Trophoblast cell (in vitro differentiated cells and primary cell): ENCODE results near the gene SUFU.
"Not testable (repeated sequence)": the region's sequence is repeated elsewhere in the genome, so short reads cannot be mapped to it uniquely, and the experiment has no call there.

ENCODE experiments used
- DNase-seq, 2 donors: peaks; one replicate each; pipeline ENCODE4 v3.0.0-alpha.2; 2016
- H2AFZ ChIP-seq: 2 replicates; pipeline ENCODE4 v1.6.1; 2013; ENCODE audit warnings: low read length, moderate library complexity, mild to moderate bottlenecking; ENCODE audit not compliant: insufficient read depth, poor library complexity
- H2AK5ac ChIP-seq: 2 replicates; pipeline ENCODE4 v1.6.1; 2013; ENCODE audit warnings: mild to moderate bottlenecking, low read length
- H2BK120ac ChIP-seq: 2 replicates; pipeline ENCODE4 v1.6.1; 2013; ENCODE audit warnings: low read length, mild to moderate bottlenecking, moderate library complexity; ENCODE audit not compliant: insufficient read depth, poor library complexity
- H2BK12ac ChIP-seq: 2 replicates; pipeline ENCODE4 v1.6.1; 2013; ENCODE audit warnings: mild to moderate bottlenecking, low read length, moderate library complexity
- H2BK5ac ChIP-seq: 2 replicates; pipeline ENCODE4 v1.6.1; 2013; ENCODE audit warnings: low read length, low read depth, moderate library complexity, mild to moderate bottlenecking; ENCODE audit not compliant: poor library complexity
- H3K14ac ChIP-seq: 2 replicates; pipeline ENCODE4 v1.6.1; 2013; ENCODE audit warnings: mild to moderate bottlenecking, low read length
- H3K18ac ChIP-seq: 2 replicates; pipeline ENCODE4 v1.6.1; 2013; ENCODE audit warnings: mild to moderate bottlenecking, low read length
- H3K23ac ChIP-seq: 2 replicates; pipeline ENCODE4 v1.6.1; 2013; ENCODE audit warnings: low read length
- H3K27ac ChIP-seq: 2 replicates; pipeline ENCODE4 v1.5.1; 2013; ENCODE audit warnings: low read depth, mild to moderate bottlenecking, inconsistent platforms, low read length, moderate library complexity
- H3K27me3 ChIP-seq: 2 replicates; pipeline ENCODE4 v1.6.1; 2013; ENCODE audit warnings: inconsistent platforms, mild to moderate bottlenecking, low read length, moderate library complexity; ENCODE audit not compliant: insufficient read depth
- H3K36me3 ChIP-seq, 2 experiments: 1 replicate in 1 of 2; 2 replicates in 1 of 2; pipeline ENCODE4 v1.6.1; 2013; ENCODE audit warnings: low read length in 2 of 2, mild to moderate bottlenecking in 2 of 2, moderate library complexity in 1 of 2; ENCODE audit not compliant: insufficient read depth in 2 of 2, control insufficient read depth in 1 of 2
- H3K4ac ChIP-seq: 2 replicates; pipeline ENCODE4 v1.6.1; 2013; ENCODE audit warnings: low read depth, mild to moderate bottlenecking, low read length, moderate library complexity
- H3K4me1 ChIP-seq, 2 experiments: 1 replicate in 1 of 2; 2 replicates in 1 of 2; pipeline ENCODE4 v1.6.1; 2013; ENCODE audit warnings: low read length in 2 of 2, mild to moderate bottlenecking in 2 of 2, moderate library complexity in 1 of 2; ENCODE audit not compliant: insufficient read depth in 2 of 2, control insufficient read depth in 1 of 2
- H3K4me2 ChIP-seq: 2 replicates; pipeline ENCODE4 v1.6.1; 2013; ENCODE audit warnings: inconsistent platforms, mild to moderate bottlenecking, low read length, moderate library complexity
- H3K4me3 ChIP-seq: 2 replicates; pipeline ENCODE4 v1.5.1; 2013; ENCODE audit warnings: mild to moderate bottlenecking, low read depth, low read length, inconsistent platforms
- H3K79me1 ChIP-seq: one replicate; pipeline ENCODE4 v1.6.1; 2013; ENCODE audit warnings: low read length
- H3K79me2 ChIP-seq: 2 replicates; pipeline ENCODE4 v1.6.1; 2013; ENCODE audit warnings: low read length, mild to moderate bottlenecking; ENCODE audit not compliant: control insufficient read depth, insufficient read depth, poor library complexity
- H3K9ac ChIP-seq: 2 replicates; pipeline ENCODE4 v1.6.1; 2013; ENCODE audit warnings: mild to moderate bottlenecking, low read length
- H3K9me3 ChIP-seq: 2 replicates; pipeline ENCODE4 v1.6.1; 2013; ENCODE audit warnings: low read depth, mild to moderate bottlenecking, control low read depth, inconsistent platforms, low read length; ENCODE audit not compliant: insufficient read depth
- H4K12ac ChIP-seq: 2 replicates; pipeline ENCODE4 v1.6.1; 2013; ENCODE audit warnings: low read depth, mild to moderate bottlenecking, low read length, moderate library complexity
- H4K8ac ChIP-seq: 2 replicates; pipeline ENCODE4 v1.6.1; 2013; ENCODE audit warnings: low read depth, mild to moderate bottlenecking, low read length, moderate library complexity
- H4K91ac ChIP-seq: one replicate; pipeline ENCODE4 v1.6.1; 2013; ENCODE audit warnings: low read depth, mild to moderate bottlenecking, low read length, moderate library complexity
- WGBS: extraction: QIAGEN DNeasy Blood & Tissue Kit; methylation state at CpG from one replicate; pipeline ENCODE4 v1.1.7; 2013; ENCODE audit warnings: missing lambda C conversion rate; ENCODE audit not compliant: insufficient read length, insufficient coverage; ENCODE audit errors: extremely low coverage; 5-methylcytosine and 5-hydroxymethylcytosine counted together

The SUFU gene

DNA sequence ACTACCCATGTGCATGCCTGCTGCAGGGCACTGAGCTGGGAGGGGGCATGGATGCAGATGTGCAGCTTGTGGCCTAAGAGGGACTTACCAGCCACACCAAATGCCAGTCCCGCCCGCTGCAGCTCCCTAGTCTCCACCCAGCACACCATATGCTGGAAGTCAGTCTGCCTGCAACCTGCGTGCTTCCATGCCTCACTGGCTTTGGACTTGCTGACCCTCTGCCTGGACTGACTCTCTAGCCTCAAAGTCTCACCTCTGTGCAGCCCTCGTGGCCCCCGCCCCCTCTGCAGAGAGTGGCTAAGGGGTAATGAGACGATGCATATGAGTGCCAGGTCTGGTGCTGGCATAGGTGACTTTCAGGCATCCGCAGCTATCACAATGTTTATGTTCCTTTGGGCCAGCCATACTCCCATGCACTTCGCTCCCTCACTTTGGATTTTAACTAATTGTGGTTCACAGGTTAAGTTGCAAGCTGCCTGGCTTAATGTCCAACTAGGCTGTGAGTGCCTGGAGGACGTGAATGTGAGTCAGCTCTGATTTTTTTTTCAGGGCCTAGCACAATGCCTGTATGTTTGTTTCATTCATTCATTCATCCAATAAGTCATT is 162.2 kb downstream of the SUFU start:
- Histone ChIP-seq H4K12ac (no peak overlapping the region), H3K4me3 (peak overlapping the region; percentile 26), H3K36me3 (no peaks in the 10 kb centered on the region), H3K4me1 (peaks cover 0 to 8% of the 10 kb centered on the region in 2 experiments), H3K9me3 (no peaks in the 10 kb centered on the region), H2AK5ac (no peak overlapping the region), H3K4ac (no peak overlapping the region), H3K79me2 (no peaks in the 10 kb centered on the region), H3K27me3 (no peaks in the 10 kb centered on the region), H4K8ac (no peak overlapping the region), H4K91ac (no peak overlapping the region), H3K23ac (no peak overlapping the region), H3K27ac (no peak overlapping the region), H2AFZ (no peak overlapping the region), H3K18ac (no peak overlapping the region), H2BK12ac (no peak overlapping the region), H3K79me1 (no peaks in the 10 kb centered on the region), H3K4me2 (no peak overlapping the region), H2BK5ac (no peak overlapping the region), H3K14ac (no peak overlapping the region), H2BK120ac (no peak overlapping the region), H3K9ac (no peak overlapping the region)
- no peak for DNase-seq
- WGBS: no CpG with 5 or more reads among the region's 9 CpGs

GRCh38 chr10:102667411-102667810 is 163.6 kb downstream of the SUFU start:
- not testable (repeated sequence) for H3K36me3 ChIP-seq, H3K14ac ChIP-seq, H3K4me2 ChIP-seq, H3K4me1 ChIP-seq, H3K27ac ChIP-seq, H3K4ac ChIP-seq, H2BK12ac ChIP-seq, H4K12ac ChIP-seq, H2BK5ac ChIP-seq, H2AK5ac ChIP-seq, H3K18ac ChIP-seq, H3K79me2 ChIP-seq, H3K4me3 ChIP-seq, H2AFZ ChIP-seq, H3K9me3 ChIP-seq, H3K79me1 ChIP-seq, DNase-seq, H2BK120ac ChIP-seq, H3K23ac ChIP-seq, H4K8ac ChIP-seq, H3K9ac ChIP-seq, H3K27me3 ChIP-seq, H4K91ac ChIP-seq
- WGBS: no CpG with 5 or more reads among the region's 4 CpGs

DNA sequence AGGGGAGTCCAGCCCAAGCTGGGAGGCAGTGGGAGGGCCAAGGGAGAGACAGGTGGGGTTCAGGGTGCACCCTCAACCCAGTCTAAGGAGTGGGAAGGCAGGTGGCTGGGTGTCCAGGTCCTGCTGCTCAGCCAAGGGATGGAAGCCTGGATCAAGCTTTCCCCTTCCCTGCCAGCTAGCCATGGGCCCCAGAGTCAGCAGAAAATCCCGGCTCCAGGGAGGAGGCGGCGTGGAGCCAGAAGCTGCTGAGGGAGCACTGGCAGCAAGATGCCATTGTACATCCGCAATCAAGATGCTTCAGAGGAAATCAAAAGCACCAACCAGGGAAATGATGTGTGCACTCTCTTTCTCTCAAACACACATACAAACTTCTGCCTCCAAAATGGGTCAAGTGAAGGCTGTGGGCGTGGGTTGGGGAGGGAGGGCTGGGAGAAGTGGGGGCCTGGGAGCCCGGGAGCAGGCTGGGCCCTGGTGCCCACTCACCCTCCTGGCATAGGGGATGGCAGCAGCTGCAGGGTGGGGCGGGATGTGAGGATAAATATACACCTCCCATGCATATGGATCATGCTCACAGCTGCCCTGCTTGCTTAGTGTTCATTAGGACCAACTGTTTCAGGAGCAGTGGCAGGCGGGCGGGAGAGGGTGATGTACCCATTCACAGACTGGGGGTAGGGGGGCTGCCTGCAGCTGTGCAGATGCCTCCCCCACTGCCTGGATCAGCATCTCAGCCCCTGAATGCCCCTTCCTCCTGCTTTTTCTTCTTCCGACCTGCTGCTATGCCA is 164.7 kb downstream of the SUFU start:
- no peaks in the 10 kb centered on the region for H3K9me3 ChIP-seq
- no peaks in the 10 kb centered on the region for H3K79me2 ChIP-seq
- no peak overlapping the region for H4K91ac ChIP-seq
- H3K4me3 ChIP-seq: no peak overlapping the region
- no peak overlapping the region for H3K4ac ChIP-seq
- no peaks in the 10 kb centered on the region for H3K79me1 ChIP-seq
- H3K36me3 ChIP-seq: no peaks in the 10 kb centered on the region
- no peak overlapping the region for H2AFZ ChIP-seq
- no peak overlapping the region for H4K8ac ChIP-seq
- no peak overlapping the region for H2BK120ac ChIP-seq
- H4K12ac ChIP-seq: no peak overlapping the region
- no peak overlapping the region for H3K9ac ChIP-seq
- DNase-seq: no peak
- no peak overlapping the region for H2AK5ac ChIP-seq
- H3K14ac ChIP-seq: no peak overlapping the region
- H3K27ac ChIP-seq: no peak overlapping the region
- H3K18ac ChIP-seq: no peak overlapping the region
- peaks cover 0 to 9% of the 10 kb centered on the region in 2 experiments for H3K4me1 ChIP-seq
- H2BK12ac ChIP-seq: no peak overlapping the region
- WGBS: no CpG with 5 or more reads among the region's 10 CpGs
- H3K23ac ChIP-seq: no peak overlapping the region
- no peak overlapping the region for H3K4me2 ChIP-seq
- no peaks in the 10 kb centered on the region for H3K27me3 ChIP-seq
- no peak overlapping the region for H2BK5ac ChIP-seq

DNA sequence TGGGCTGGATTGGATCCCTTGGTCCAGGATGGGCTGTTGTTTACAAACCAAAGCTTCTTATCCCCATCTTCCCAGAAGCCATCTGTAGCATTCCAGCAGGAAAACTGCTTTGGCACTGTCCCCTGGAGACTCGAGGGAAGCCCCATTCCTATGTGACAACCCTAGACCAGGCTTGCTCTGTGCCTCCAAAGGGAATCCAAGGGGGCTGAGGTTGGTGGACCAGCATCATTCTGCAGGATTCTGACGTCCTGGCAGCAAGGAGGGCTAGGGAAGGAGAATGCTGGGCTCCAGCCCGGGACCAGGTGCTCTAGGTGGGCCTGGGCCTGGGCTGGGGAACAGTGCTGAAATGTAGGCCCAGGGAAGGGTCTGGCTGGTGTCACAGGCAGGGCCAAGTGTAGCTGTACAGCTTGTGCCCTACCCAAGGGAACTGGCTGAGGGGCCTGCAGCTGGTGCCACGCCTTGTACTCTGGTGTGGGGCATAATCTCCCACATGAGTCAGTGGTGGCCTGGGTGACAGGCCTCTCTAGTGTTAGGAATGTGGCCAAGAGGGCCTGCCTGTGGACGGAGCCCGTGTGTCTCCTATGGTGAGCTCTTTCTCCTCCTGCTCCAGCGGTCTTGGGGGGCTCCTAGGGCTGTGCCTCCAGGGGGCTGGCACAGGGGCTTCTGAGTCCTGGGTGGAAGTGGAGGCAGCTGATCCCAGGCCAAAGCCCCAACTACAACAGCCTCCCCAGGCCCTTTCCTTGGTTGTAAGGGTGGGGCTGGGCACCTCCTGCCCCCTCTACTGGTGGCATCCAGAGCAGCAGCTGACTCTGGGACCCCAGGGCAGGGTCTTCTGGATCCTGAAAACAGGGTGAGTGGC is 165.7 kb downstream of the SUFU start:
- Histone ChIP-seq H4K91ac (no peak overlapping the region), H2BK120ac (no peak overlapping the region), H2BK5ac (no peak overlapping the region), H3K4ac (no peak overlapping the region), H3K27ac (no peak overlapping the region), H3K18ac (no peak overlapping the region), H3K79me1 (peaks cover 3% of the 10 kb centered on the region), H3K14ac (no peak overlapping the region), H2BK12ac (no peak overlapping the region), H2AK5ac (no peak overlapping the region), H2AFZ (no peak overlapping the region), H3K9ac (no peak overlapping the region), H4K12ac (no peak overlapping the region), H3K79me2 (no peaks in the 10 kb centered on the region), H4K8ac (no peak overlapping the region), H3K9me3 (no peaks in the 10 kb centered on the region), H3K4me2 (no peak overlapping the region), H3K23ac (peak overlapping the region; percentile 40), H3K4me1 (peaks cover 6 to 16% of the 10 kb centered on the region in 2 experiments), H3K4me3 (no peak overlapping the region), H3K36me3 (no peaks in the 10 kb centered on the region), H3K27me3 (no peaks in the 10 kb centered on the region)
- DNase-seq: peak; percentile 32 to 51
- WGBS: no CpG with 5 or more reads among the region's 7 CpGs
